Measurements from ENCODE around the gene GSTK1. TPM values are rescaled to one million over a fixed set of nuclear protein-coding genes. Genes with fewer than 3 reads are reported as not detected.

GSTK1 gene
- total and polyA plus RNA-seq, 9 of the 15 experiments (the other 6 are each of a cell fraction or from before 2014, with no cell fraction given) = 155 to 441 (median 233) TPM

GRCh38 chr7:143255564-143255963 is 7.7 kb upstream of the GSTK1 start (continued):
- TF ChIP-seq RFX5 (IDR thresholded peaks at IDR 0.05; ENCODE audit: low read depth, low read length) (no peak), HCFC1 (IDR thresholded peaks at IDR 0.05; ENCODE audit: low read depth, low read length) (no peak), SOX6 (IDR thresholded peaks at IDR 0.05) (peak; percentile 71; the same call in 1 of the 2 replicates), HDAC1 (IDR thresholded peaks at IDR 0.05) (peak in 1 of 2 experiments; percentile 73; a peak in 2 of 4 replicates), NCOA1 (IDR thresholded peaks at IDR 0.05; ENCODE audit: low read depth) (no peak), MEIS2 (IDR thresholded peaks at IDR 0.05; ENCODE audit: partially characterized antibody) (no peak), SRF (CRISPR knock-in tag; IDR thresholded peaks at IDR 0.05) (peak in 1 of 2 experiments; percentile 73; a peak in 1 of 4 replicates), L3MBTL2 (IDR thresholded peaks at IDR 0.05) (no peak), MNT (conservative IDR thresholded peaks at IDR 0.05) (0 out of 4 replicates have a peak, but pooled peaks of 1 of the 2 experiments have one; percentile 5), CEBPG (CRISPR knock-in tag; IDR thresholded peaks at IDR 0.05) (no peak), CEBPG (tag; conservative IDR thresholded peaks at IDR 0.05 in 1 of 2, IDR thresholded peaks at IDR 0.05 in 1 of 2) (0 out of 4 replicates have a peak, but pooled peaks of 1 of the 2 experiments have one; percentile 26), CBFA2T3 (IDR thresholded peaks at IDR 0.05) (peak; percentile 55), XRCC3 (IDR thresholded peaks at IDR 0.05) (no peak), EGR1 (conservative IDR thresholded peaks at IDR 0.05) (peak; percentile 82), MTF1 (CRISPR knock-in tag; IDR thresholded peaks at IDR 0.05; ENCODE audit: borderline replicate concordance) (no peak), TOE1 (IDR thresholded peaks at IDR 0.05; ENCODE audit: borderline replicate concordance) (no peak), TOE1 (CRISPR knock-in tag; IDR thresholded peaks at IDR 0.05; ENCODE audit: borderline replicate concordance, low read depth) (no peak), HES1 (IDR thresholded peaks at IDR 0.05; ENCODE audit: low read depth) (peak; percentile 57)

Data from K562 (cell line).